ENCODE measurements around the gene SSTR1.
"Not testable (repeated sequence)": the region's sequence is repeated elsewhere in the genome, so short reads cannot be mapped to it uniquely, and the experiment has no call there.

Gene SSTR1, protein sequence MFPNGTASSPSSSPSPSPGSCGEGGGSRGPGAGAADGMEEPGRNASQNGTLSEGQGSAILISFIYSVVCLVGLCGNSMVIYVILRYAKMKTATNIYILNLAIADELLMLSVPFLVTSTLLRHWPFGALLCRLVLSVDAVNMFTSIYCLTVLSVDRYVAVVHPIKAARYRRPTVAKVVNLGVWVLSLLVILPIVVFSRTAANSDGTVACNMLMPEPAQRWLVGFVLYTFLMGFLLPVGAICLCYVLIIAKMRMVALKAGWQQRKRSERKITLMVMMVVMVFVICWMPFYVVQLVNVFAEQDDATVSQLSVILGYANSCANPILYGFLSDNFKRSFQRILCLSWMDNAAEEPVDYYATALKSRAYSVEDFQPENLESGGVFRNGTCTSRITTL

DNA sequence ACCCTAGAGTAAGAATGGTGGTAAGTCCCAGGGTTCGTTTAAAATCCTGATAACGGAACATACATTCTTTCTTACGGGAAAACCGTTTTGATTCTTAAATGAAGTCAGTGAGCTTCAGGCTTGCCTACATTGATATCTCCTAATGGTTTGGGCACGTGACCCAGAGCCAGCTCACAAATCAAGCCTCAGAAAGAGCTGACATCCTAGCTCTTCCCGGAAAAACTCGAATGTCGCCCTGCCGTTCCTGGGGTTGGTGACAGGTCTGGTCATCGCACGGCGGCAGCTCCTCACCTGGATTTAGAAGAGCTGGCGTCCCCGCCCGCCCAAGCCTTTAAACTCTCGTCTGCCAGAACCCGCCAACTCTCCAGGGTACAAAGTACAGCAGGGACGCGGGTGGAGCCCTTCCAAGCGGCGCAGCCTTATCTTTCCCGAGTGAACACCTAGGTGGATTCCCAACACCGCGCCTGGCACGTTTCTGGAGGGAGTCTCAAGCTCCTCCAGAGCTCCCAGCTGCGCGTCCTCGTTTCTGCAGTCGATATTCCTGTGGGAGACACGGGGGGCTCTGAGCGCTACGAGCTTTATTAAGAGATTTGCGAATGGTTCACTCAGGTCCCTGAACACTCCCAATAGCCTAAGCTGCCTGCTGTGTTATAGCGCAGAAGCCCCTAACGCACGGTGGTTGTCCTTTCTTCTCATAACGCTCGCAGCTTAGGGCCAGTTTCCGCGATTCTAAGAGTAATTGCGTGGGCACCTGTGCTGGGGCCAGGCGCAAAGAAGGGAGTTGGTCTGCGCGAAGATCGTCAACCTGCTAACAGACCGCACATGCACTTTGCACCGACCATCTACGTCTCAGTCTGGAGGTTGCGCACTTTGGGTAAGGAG lies at the start of gene SSTR1:
TSS of gene SSTR1 (plus strand) at position 169 of the 882 bp plus-strand sequence. CDS start 1,486 bp downstream, outside the sequence.
- no peak for DNase-seq

- no peak for DNase-seq
Observed at GRCh38 chr14:38158468-38158867, 49.2 kb upstream of the SSTR1 start.

DNA sequence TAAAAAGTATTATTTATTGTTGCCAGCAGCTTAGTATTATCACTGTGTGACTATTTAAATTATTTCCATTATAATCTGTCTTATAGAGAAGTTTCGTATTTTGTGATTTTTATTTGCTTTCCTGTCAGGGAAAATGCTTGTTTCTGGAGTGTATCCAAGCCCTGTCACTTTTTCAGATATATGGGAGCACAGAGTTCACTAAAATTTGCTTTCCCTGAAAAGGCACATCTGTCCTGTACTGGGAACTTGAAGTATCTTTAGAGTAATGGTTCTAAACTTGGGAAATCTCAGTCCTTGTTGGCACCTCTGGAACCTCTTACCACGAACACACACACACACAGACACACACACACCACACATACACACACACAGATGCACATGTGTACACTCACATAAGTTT lies 39.3 kb upstream of the SSTR1 start:
- DNase-seq: no peak

- no peak for DNase-seq
Observed at GRCh38 chr14:38171197-38171596, 36.5 kb upstream of the SSTR1 start.

- DNase-seq: no peak
Observed at GRCh38 chr14:38174711-38175110, 33.0 kb upstream of the SSTR1 start.

DNA sequence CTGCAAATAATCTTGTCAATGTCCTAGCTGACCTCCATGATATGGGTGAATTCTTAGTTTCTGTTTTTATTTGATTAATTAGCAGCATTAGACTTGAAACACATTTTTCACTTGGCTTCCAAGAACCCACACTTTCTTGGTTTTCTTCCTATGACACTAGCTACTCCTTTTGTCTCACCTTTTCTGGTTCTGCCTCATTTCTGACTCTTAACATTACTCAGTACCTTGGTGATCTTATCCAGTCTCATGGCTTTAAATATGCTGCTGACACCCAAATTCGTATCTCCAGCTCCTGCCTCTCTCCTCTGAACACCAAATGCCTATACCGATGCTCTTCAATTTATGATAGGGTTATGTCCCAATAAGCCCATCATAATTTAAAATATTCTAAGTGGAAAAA lies 32.0 kb upstream of the SSTR1 start:
- no peak for DNase-seq

- no peak for DNase-seq
Observed at GRCh38 chr14:38176379-38176778, 31.3 kb upstream of the SSTR1 start.

GRCh38 chr14:38184132-38184531 lies 23.6 kb upstream of the SSTR1 start:
- no peak for DNase-seq

DNA sequence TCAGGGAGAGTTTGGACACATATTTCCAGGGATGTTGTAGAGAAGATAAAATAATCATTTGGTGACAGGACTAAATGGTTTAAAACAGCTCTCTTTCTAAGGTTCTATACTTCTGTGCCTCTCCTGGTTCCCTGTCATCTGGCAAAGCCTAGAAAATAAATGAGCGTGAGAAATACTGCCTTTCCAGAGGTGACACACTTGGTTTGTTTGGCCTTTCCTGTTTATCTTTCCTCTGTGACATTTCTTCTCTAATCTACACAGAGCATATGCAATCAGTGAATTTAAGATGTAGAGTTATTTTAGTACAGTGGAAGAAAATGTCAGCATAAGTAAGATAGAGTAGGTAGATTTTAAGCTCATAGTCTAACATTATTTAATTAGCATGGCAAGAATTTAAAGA lies 22.0 kb upstream of the SSTR1 start:
- DNase-seq: no peak

- no peak for DNase-seq
Observed at GRCh38 chr14:38186216-38186615, 21.5 kb upstream of the SSTR1 start.

DNA sequence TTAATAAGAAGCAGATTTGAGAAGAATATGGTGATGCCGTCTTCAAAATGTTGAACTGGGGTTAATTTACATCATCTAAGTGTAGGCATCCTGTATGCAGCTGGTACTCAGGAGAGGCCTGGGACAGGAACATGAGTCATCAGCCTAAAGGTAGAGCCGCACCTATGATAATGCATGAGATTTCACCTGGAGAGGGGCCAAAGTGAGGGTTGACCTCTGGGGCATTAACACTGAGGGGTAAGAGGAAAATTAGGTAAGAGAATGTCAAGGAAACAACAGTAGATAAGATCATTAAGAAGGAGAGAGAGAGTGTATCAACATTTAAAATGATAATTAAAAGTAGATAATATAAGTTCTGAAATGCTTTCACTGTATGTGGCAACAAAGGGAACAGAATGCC lies 20.2 kb upstream of the SSTR1 start:
- DNase-seq: no peak

DNA sequence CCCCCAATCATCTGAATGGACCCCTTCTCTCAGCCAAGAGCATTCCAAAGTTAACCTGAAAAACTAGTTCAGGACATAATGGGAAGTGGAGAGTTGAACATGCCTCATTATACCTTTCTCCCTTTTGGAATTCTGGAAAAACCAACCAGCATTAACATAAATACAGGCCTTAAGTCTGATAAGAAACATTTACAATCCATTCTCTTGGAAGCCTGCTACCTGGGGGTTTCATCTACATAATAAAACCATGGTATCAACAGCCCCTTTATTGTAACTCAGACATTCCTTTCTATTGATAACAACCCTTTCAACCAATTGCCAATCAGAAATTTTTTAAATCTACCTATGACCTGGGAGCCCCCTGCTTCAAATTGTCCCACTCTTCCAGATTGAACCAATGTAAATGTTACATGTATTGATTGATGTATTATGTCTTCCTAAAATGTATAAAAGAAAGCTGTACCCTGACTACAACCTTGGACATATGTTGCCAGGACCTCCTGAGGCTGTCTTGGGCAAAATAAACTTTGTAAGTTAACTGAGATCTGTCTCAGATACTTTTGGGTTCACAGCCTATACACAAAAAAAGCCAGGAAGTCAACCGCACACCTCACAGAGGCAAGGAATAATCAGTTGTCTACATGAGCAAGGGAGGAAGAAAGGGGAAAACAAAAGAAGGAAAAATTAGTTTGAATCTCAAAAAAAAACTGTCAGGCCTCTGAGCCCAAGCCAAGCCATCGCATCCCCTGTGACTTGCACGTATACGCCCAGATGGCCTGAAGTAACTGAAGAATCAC lies 17.6 kb upstream of the SSTR1 start:
- DNase-seq: no peak

DNA sequence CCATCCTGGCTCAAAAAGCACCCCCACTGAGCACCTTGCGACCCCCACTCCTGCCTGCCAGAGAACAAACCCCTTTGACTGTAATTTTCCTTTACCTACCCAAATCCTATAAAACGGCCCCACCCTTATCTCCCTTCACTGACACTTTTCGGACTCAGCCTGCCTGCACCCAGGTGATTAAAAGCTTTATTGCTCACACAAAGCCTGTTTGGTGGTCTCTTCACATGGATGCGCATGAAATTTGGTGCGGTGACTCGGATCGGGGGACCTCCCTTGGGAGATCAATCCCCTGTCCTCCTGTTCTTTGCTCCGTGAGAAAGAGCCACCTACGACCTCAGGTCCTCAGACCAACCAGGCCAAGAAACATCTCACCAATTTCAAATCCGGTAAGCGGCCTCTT lies 16.9 kb upstream of the SSTR1 start:
- not testable (repeated sequence) for DNase-seq

GRCh38 chr14:38191491-38191890 lies 16.2 kb upstream of the SSTR1 start:
- not testable (repeated sequence) for DNase-seq

DNA sequence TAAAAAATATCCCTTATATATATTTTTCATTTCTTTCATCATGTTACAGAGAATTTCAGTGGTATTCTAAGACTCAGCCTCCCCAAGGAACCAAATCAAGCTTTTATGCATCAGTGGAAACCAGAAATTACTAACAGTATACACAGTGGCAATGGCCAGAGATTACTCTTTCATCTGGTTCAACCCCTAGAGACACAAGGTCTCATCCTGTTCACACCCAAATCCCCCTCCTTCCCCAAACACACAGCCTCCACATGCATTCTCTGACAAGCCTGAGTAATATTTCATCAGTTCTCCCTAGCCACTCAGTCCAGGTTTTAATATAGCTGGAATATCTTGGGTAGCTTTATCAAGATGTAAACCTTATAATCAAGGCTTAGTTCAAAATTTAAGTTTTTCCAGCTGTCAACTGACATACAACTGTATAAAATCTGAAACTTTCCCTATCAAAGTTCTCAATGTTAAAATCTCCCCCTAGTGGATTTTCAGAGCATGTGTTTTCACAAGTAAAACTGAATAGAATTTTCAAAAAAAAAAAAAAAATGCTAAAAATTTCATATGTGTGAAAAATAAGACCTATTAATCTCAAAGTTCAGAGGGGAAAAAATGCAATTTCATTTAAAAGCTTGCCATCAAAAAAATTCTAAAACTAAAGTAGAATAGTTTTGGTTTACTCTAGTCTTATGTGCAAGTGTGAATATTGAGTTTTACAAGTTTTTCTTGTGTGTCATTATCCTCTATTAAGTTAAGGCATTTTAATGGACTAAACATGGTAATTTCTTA lies 10.5 kb upstream of the SSTR1 start:
- no peak for DNase-seq

DNA sequence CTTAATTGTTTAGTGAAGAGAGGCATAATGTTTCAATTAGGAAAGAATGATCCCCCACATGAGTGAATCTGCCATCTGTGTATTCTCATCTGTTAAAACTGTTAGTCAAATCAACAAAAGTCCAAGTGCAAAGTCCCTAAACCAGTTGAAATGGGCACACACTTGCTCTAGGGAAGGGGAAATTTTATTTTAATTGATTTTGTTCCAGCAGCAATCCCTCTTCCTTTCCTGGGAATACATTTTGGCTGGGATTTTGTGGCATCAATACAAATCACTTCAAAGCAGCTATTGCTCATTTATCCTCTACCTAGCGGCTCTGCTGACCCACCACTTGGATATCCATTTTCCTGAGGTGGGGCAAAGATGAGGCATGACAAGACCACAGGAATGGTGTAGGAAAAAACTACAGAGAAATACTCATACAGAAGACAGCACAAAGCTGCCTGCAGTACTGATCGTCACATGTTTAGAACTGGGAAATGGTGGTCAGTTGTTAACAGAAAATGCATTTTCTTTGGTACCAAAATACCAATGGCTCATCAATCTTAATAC lies 9.8 kb upstream of the SSTR1 start:
- no peak for DNase-seq

- DNase-seq: no peak
Observed at GRCh38 chr14:38198425-38198824, 9.3 kb upstream of the SSTR1 start.

- no peak for DNase-seq
Observed at GRCh38 chr14:38199076-38199475, 8.6 kb upstream of the SSTR1 start.

DNA sequence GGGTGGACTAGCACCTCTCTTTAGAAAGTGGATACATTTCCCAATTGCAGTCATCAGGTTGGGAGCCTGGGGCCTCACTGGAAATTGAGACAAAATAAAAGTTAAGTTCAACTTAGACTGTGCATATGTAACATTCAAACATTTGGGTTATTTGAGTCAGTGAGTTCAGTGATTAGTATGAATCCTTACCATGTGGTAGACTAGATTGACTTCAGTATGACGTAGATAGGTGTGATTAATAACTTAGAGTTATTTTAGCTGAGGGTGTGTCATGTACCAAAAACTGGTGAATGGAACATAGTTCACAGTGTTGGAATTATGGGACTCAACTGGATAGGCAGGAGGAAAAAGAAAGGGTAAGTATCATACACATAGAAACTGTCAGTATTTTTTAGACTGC lies 8.0 kb upstream of the SSTR1 start:
- DNase-seq: no peak

DNA sequence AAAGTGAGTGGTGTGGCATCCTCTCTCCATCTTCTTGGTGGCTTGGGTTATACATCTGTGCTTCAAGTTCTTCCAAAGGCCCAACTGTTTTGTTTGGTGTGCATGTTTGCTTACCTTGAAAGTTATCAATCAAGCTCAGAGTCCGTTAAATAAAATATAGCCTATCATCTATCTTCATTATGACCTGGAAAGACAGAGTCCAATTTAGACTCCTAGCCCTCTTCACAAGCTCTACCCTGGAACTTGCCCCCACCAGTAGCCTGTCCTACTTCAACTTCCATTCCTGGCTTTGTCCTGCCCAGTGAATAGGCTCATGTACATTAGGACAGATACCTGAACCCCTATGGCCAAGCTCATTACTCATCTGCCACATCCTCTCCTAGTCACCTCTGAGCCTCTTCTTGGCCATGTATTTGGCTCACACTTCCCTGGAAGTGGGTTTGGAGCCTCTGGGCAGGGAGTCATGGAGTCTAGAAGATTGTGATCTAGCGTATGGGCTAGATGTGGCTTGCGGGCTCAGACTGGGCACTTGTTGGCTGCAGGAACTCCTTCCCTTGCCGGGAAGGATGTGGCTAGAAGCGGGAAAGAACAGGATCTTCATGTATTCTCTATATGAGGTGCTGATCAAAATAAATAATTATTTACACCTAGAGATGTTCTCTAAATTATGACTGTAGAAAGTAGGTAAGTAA lies 6.4 kb upstream of the SSTR1 start:
- no peak for DNase-seq

DNA sequence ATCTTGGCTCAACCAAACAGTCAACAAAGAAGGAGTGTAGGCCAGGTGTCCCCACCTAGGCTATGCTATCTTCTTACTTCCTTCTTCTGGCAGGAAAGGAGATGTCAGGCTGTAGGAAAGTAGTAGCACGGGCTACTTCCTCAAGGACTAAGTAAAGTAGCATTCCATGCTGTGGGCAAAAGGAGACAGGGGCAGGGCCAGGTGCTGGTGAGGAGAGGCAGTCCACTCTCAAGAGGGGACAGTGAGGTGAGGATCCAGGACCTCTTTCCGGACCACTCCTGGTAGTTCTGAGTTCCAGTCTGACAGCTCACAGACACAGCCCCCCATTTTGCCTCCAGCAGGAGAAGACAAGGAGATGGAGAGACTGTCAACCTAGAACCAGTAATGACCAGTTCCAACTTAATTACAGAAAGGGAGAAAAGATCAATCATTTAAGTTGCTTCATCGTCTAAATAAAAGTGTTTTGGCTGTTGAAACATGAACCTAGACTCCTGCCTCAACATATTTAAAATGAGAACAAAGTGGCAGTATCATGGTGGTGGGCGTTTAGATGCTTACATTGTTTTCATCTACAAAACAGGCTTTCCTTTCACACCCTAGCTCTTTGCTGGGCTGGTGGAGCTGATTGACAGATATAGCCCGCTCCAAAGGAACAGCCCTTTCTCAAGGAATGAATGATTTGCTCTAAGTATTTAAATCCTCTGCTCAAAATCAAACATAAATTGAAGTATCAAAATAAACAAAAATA lies 5.1 kb upstream of the SSTR1 start:
- no peak for DNase-seq
